ENCODE measurements around the gene CDKN1B. TPM values are rescaled to one million over a fixed set of nuclear protein-coding genes. Genes with fewer than 3 reads are reported as not detected.

Gene CDKN1B
- total RNA-seq (10 to 100 TPM; 40.3 to 56.0 TPM), polyA plus RNA-seq (10 to 100 TPM; 47.6 to 64.3 TPM)
- long read RNA-seq, donor 1, transcript CDKN1B-201 (3 exons, 2,657 nt): major isoform, 12 of 13 reads
- long read RNA-seq, donor 1, partial matches to known transcripts: 0 of 13 reads
- long read RNA-seq, donor 1, other reads (novel, unspliced or antisense): 1 of 13 reads
- long read RNA-seq, donor 2, partial matches to known transcripts: 1 of 4 reads
- long read RNA-seq, donor 2, other reads (novel, unspliced or antisense): 2 of 4 reads

- Histone ChIP-seq H3K4me1 (ENCODE audit: control insufficient read depth in 1 of 2, insufficient read depth in 2 of 2, low read length in 2 of 2) (peaks cover 0 to 4% of the 10 kb centered on the region in 2 donors), H3K36me3 (ENCODE audit: control insufficient read depth in 1 of 2, insufficient read depth in 2 of 2, low read length in 1 of 2) (no peaks in the 10 kb centered on the region), H3K9me3 (ENCODE audit: control insufficient read depth, low read length) (no peaks in the 10 kb centered on the region), H3K4me3 (ENCODE audit: low read length in 2 of 2) (peak within 1 kb of the TSS; percentile 81 to 98), H3K27me3 (ENCODE audit: control insufficient read depth in 1 of 2, insufficient read depth in 2 of 2, low read length in 1 of 2) (no peaks in the 10 kb centered on the region), H3K27ac (ENCODE audit: low read depth in 1 of 2, low read length in 2 of 2) (peak within 1 kb of the TSS; percentile 98 to 99)
- intact Hi-C loops (cut with DNase I): loop anchor here in 1 of 2 donors (1.0 kb wide), 1 partner anchor 8 kb away; no protein-coding TSS in a partner anchor
- ATAC-seq (ENCODE audit: low FRiP score): peak; percentile 96
- WGBS, 2 donors: 0% methylated on average over 70 to 81 of the region's 81 CpGs
- DNase-seq: peak; percentile 94 to 96
These were observed at the start of gene CDKN1B for GRCh38 chr12:12716793-12717585. CDKN1B (plus strand) TSS chr12:12717368; CDS start chr12:12717840, 472 bp downstream.

GRCh38 chr12:12668005-12668404, 49.2 kb upstream of the CDKN1B start:
- no peaks in the 10 kb centered on the region for H3K9me3 ChIP-seq (ENCODE audit: control insufficient read depth, low read length)
- intact Hi-C loops (cut with DNase I): no loop called here
- H3K4me1 ChIP-seq (ENCODE audit: control insufficient read depth in 1 of 2, insufficient read depth in 2 of 2, low read length in 2 of 2): no peaks in the 10 kb centered on the region
- WGBS, 2 donors: 52 to 61% methylated on average over 1 of the region's 1 CpG
- no peak overlapping the region for H3K4me3 ChIP-seq (ENCODE audit: low read length in 2 of 2)
- no peaks in the 10 kb centered on the region for H3K36me3 ChIP-seq (ENCODE audit: control insufficient read depth in 1 of 2, insufficient read depth in 2 of 2, low read length in 1 of 2)
- no peaks in the 10 kb centered on the region for H3K27me3 ChIP-seq (ENCODE audit: control insufficient read depth in 1 of 2, insufficient read depth in 2 of 2, low read length in 1 of 2)
- ATAC-seq (ENCODE audit: low FRiP score) (no peak), DNase-seq (no peak)
- no peak overlapping the region for H3K27ac ChIP-seq (ENCODE audit: low read depth in 1 of 2, low read length in 2 of 2)

DNA sequence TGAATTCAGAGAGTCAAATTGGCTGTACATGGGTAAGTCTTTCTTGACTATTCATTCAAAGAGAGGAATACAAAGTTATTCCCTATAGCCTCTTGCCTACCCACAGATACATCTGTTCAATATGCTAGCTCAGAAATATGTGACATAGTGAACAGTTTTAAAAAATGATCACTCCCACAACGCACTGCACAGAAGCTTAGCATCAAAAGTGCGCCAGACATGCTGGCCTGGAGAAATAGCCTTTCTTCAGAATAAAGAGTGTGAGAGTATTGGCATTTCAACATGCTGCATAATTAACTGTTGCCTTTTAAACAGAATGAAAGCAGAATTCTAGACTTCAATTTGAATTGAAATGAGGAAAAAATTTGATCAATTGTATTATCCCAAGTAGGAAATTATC, 48.1 kb upstream of the CDKN1B start:
- intact Hi-C loops (cut with DNase I): no loop called here
- H3K36me3 ChIP-seq (ENCODE audit: control insufficient read depth in 1 of 2, insufficient read depth in 2 of 2, low read length in 1 of 2): no peaks in the 10 kb centered on the region
- H3K27ac ChIP-seq (ENCODE audit: low read depth in 1 of 2, low read length in 2 of 2): no peak overlapping the region
- no peaks in the 10 kb centered on the region for H3K4me1 ChIP-seq (ENCODE audit: control insufficient read depth in 1 of 2, insufficient read depth in 2 of 2, low read length in 2 of 2)
- H3K4me3 ChIP-seq (ENCODE audit: low read length in 2 of 2): no peak overlapping the region
- no peaks in the 10 kb centered on the region for H3K9me3 ChIP-seq (ENCODE audit: control insufficient read depth, low read length)
- H3K27me3 ChIP-seq (ENCODE audit: control insufficient read depth in 1 of 2, insufficient read depth in 2 of 2, low read length in 1 of 2): no peaks in the 10 kb centered on the region
- WGBS, 2 donors: 94 to 97% methylated on average over 2 of the region's 2 CpGs
- DNase-seq (no peak), ATAC-seq (ENCODE audit: low FRiP score) (no peak)

GRCh38 chr12:12671850-12672660, 45.1 kb upstream of the CDKN1B start:
- Histone ChIP-seq H3K27ac (ENCODE audit: low read depth in 1 of 2, low read length in 2 of 2) (no peak overlapping the region), H3K4me3 (ENCODE audit: low read length in 2 of 2) (no peak overlapping the region), H3K4me1 (ENCODE audit: control insufficient read depth in 1 of 2, insufficient read depth in 2 of 2, low read length in 2 of 2) (no peaks in the 10 kb centered on the region), H3K27me3 (ENCODE audit: control insufficient read depth in 1 of 2, insufficient read depth in 2 of 2, low read length in 1 of 2) (no peaks in the 10 kb centered on the region), H3K9me3 (ENCODE audit: control insufficient read depth, low read length) (no peaks in the 10 kb centered on the region), H3K36me3 (ENCODE audit: control insufficient read depth in 1 of 2, insufficient read depth in 2 of 2, low read length in 1 of 2) (no peaks in the 10 kb centered on the region)
- DNase-seq (no peak), ATAC-seq (ENCODE audit: low FRiP score) (no peak)
- intact Hi-C loops (cut with DNase I): no loop called here
- WGBS, 2 donors: 65 to 70% methylated on average over 8 of the region's 8 CpGs

GRCh38 chr12:12673296-12673695, 43.9 kb upstream of the CDKN1B start:
- H3K27ac ChIP-seq (ENCODE audit: low read depth in 1 of 2, low read length in 2 of 2): no peak overlapping the region
- 87 to 90% methylated on average over 3 of the region's 3 CpGs for WGBS, 2 donors
- H3K9me3 ChIP-seq (ENCODE audit: control insufficient read depth, low read length): no peaks in the 10 kb centered on the region
- no peaks in the 10 kb centered on the region for H3K27me3 ChIP-seq (ENCODE audit: control insufficient read depth in 1 of 2, insufficient read depth in 2 of 2, low read length in 1 of 2)
- no peak for ATAC-seq (ENCODE audit: low FRiP score)
- no peak for DNase-seq
- H3K36me3 ChIP-seq (ENCODE audit: control insufficient read depth in 1 of 2, insufficient read depth in 2 of 2, low read length in 1 of 2): no peaks in the 10 kb centered on the region
- intact Hi-C loops (cut with DNase I): no loop called here
- no peaks in the 10 kb centered on the region for H3K4me1 ChIP-seq (ENCODE audit: control insufficient read depth in 1 of 2, insufficient read depth in 2 of 2, low read length in 2 of 2)
- no peak overlapping the region for H3K4me3 ChIP-seq (ENCODE audit: low read length in 2 of 2)

- H3K4me1 ChIP-seq (ENCODE audit: control insufficient read depth in 1 of 2, insufficient read depth in 2 of 2, low read length in 2 of 2): no peaks in the 10 kb centered on the region
- no peaks in the 10 kb centered on the region for H3K36me3 ChIP-seq (ENCODE audit: control insufficient read depth in 1 of 2, insufficient read depth in 2 of 2, low read length in 1 of 2)
- no peak overlapping the region for H3K27ac ChIP-seq (ENCODE audit: low read depth in 1 of 2, low read length in 2 of 2)
- WGBS, 2 donors: 23 to 31% methylated on average over 3 of the region's 3 CpGs
- intact Hi-C loops (cut with DNase I): no loop called here
- no peaks in the 10 kb centered on the region for H3K9me3 ChIP-seq (ENCODE audit: control insufficient read depth, low read length)
- no peak for ATAC-seq (ENCODE audit: low FRiP score)
- no peak overlapping the region for H3K4me3 ChIP-seq (ENCODE audit: low read length in 2 of 2)
- DNase-seq: no peak
- H3K27me3 ChIP-seq (ENCODE audit: control insufficient read depth in 1 of 2, insufficient read depth in 2 of 2, low read length in 1 of 2): no peaks in the 10 kb centered on the region
These were observed 40.6 kb upstream of the CDKN1B start for GRCh38 chr12:12676605-12677004.

- ATAC-seq (ENCODE audit: low FRiP score) (no peak), DNase-seq (no peak)
- Histone ChIP-seq H3K9me3 (ENCODE audit: control insufficient read depth, low read length) (peaks cover 1% of the 10 kb centered on the region), H3K4me1 (ENCODE audit: control insufficient read depth in 1 of 2, insufficient read depth in 2 of 2, low read length in 2 of 2) (no peaks in the 10 kb centered on the region), H3K36me3 (ENCODE audit: control insufficient read depth in 1 of 2, insufficient read depth in 2 of 2, low read length in 1 of 2) (no peaks in the 10 kb centered on the region), H3K4me3 (ENCODE audit: low read length in 2 of 2) (no peak overlapping the region), H3K27ac (ENCODE audit: low read depth in 1 of 2, low read length in 2 of 2) (no peak overlapping the region), H3K27me3 (ENCODE audit: control insufficient read depth in 1 of 2, insufficient read depth in 2 of 2, low read length in 1 of 2) (peaks cover 0 to 3% of the 10 kb centered on the region in 2 donors)
- intact Hi-C loops (cut with DNase I): no loop called here
- WGBS, 2 donors: 88 to 90% methylated on average over 5 of the region's 5 CpGs
These were observed 36.0 kb upstream of the CDKN1B start for GRCh38 chr12:12681061-12681765.

GRCh38 chr12:12682284-12682683, 34.9 kb upstream of the CDKN1B start:
- Histone ChIP-seq H3K27ac (ENCODE audit: low read depth in 1 of 2, low read length in 2 of 2) (no peak overlapping the region), H3K27me3 (ENCODE audit: control insufficient read depth in 1 of 2, insufficient read depth in 2 of 2, low read length in 1 of 2) (peaks cover 0 to 3% of the 10 kb centered on the region in 2 donors), H3K4me3 (ENCODE audit: low read length in 2 of 2) (no peak overlapping the region), H3K36me3 (ENCODE audit: control insufficient read depth in 1 of 2, insufficient read depth in 2 of 2, low read length in 1 of 2) (no peaks in the 10 kb centered on the region), H3K4me1 (ENCODE audit: control insufficient read depth in 1 of 2, insufficient read depth in 2 of 2, low read length in 2 of 2) (no peaks in the 10 kb centered on the region), H3K9me3 (ENCODE audit: control insufficient read depth, low read length) (peaks cover 1% of the 10 kb centered on the region)
- ATAC-seq (ENCODE audit: low FRiP score) (no peak), DNase-seq (no peak)
- intact Hi-C loops (cut with DNase I): no loop called here
